Neural cell (in vitro differentiated cells): ENCODE data around the gene AKT1.

ENCODE experiments used
- EZH2 ChIP-seq: fragments of 200-600, 300-800 bp; shearing (Covaris generic), sonication (generic); IDR thresholded peaks from 2 replicates; pipeline ENCODE4 v1.6.1; 2014; ENCODE audit warnings: antibody characterized with exemption, low read length, borderline replicate concordance, mild to moderate bottlenecking; ENCODE audit not compliant: insufficient read depth, poor library complexity, severe bottlenecking
- POLR2AphosphoS5 ChIP-seq: IDR thresholded peaks from 2 replicates; pipeline ENCODE4 v1.6.1; 2012
- SMC3 ChIP-seq: fragments of 450-650 bp; conservative IDR thresholded peaks from 2 replicates; pipeline ENCODE4 v1.6.1; 2014; ENCODE audit warnings: antibody characterized with exemption, mild to moderate bottlenecking, moderate library complexity; ENCODE audit not compliant: poor library complexity
- TF ChIP-seq, protein P1 (sequence below): fragments of 450-650 bp; IDR thresholded peaks from 2 replicates; pipeline ENCODE4 v1.5.1; 2014; ENCODE audit warnings: antibody characterized with exemption, mild to moderate bottlenecking, moderate library complexity; ENCODE audit not compliant: poor library complexity, severe bottlenecking

DNA sequence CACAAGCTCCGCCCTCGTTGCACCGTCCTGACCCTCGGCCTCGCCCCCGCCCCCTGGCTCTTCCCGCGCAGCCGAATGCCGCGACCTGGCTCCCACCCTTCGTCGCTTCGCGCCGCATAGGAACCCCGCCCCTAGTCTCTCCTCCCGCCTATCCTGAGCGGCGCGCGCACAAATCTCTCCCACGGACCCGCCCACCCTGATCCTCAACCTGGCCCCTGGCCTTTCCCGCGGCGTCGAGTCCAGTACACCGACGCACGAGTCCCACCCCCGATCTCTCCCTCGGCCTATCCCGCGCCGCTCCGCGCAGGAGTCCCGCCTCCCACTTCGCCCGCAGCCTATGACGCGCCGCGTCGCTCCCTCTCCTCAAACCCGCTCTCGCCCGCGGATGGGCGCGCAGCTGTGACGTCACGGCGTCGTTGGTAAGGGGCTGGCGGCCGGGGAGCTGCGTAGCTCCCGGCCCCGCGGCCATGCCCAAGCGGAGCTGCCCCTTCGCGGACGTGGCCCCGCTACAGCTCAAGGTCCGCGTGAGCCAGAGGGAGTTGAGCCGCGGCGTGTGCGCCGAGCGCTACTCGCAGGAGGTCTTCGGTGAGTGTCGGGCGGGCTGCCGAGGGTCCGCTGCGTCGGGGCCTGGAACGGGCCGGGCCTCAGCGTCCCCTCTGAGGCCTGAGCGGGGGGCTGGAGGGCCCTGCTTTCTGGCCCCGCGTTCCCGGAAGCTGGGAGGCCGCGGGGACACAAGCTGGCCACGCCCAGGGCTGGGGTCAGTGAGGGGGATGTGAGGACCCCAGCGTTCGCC lies 42.6 kb downstream of the AKT1 start, which contains the start of gene SIVA1:
- TF ChIP-seq EZH2 (no peak), POLR2AphosphoS5 (peak; percentile 88), SMC3 (peak; percentile 47)
- TF ChIP-seq, protein P1, sequence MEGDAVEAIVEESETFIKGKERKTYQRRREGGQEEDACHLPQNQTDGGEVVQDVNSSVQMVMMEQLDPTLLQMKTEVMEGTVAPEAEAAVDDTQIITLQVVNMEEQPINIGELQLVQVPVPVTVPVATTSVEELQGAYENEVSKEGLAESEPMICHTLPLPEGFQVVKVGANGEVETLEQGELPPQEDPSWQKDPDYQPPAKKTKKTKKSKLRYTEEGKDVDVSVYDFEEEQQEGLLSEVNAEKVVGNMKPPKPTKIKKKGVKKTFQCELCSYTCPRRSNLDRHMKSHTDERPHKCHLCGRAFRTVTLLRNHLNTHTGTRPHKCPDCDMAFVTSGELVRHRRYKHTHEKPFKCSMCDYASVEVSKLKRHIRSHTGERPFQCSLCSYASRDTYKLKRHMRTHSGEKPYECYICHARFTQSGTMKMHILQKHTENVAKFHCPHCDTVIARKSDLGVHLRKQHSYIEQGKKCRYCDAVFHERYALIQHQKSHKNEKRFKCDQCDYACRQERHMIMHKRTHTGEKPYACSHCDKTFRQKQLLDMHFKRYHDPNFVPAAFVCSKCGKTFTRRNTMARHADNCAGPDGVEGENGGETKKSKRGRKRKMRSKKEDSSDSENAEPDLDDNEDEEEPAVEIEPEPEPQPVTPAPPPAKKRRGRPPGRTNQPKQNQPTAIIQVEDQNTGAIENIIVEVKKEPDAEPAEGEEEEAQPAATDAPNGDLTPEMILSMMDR = peak; percentile 27
